ENCODE data around the gene ITPR1.

ITPR1 gene

GRCh38 chr3:4614070-4614469, 120.9 kb downstream of the ITPR1 start:
- Histone ChIP-seq H3K4me1 (ENCODE audit: insufficient read depth, low read length) (no peaks in the 10 kb centered on the region), H3K36me3 (ENCODE audit: insufficient read depth, low read length) (no peaks in the 10 kb centered on the region), H3K27me3 (ENCODE audit: control insufficient read depth in 1 of 2, insufficient read depth in 2 of 2, low read length in 2 of 2) (no peaks in the 10 kb centered on the region), H3K4me3 (ENCODE audit: low read depth in 1 of 2, low read length in 2 of 2) (no peak overlapping the region), H3K9ac (ENCODE audit: low read length) (no peak overlapping the region), H3K27ac (ENCODE audit: low read depth, low read length) (no peak overlapping the region), H3K9me3 (ENCODE audit: low read length) (no peaks in the 10 kb centered on the region)

- Histone ChIP-seq H3K36me3 (ENCODE audit: insufficient read depth, low read length) (no peaks in the 10 kb centered on the region), H3K9me3 (ENCODE audit: low read length) (no peaks in the 10 kb centered on the region), H3K9ac (ENCODE audit: low read length) (no peak overlapping the region), H3K4me3 (ENCODE audit: low read depth in 1 of 2, low read length in 2 of 2) (no peak overlapping the region), H3K27ac (ENCODE audit: low read depth, low read length) (no peak overlapping the region), H3K4me1 (ENCODE audit: insufficient read depth, low read length) (no peaks in the 10 kb centered on the region), H3K27me3 (ENCODE audit: control insufficient read depth in 1 of 2, insufficient read depth in 2 of 2, low read length in 2 of 2) (no peaks in the 10 kb centered on the region)
These were observed 121.8 kb downstream of the ITPR1 start for GRCh38 chr3:4614927-4615326.

DNA sequence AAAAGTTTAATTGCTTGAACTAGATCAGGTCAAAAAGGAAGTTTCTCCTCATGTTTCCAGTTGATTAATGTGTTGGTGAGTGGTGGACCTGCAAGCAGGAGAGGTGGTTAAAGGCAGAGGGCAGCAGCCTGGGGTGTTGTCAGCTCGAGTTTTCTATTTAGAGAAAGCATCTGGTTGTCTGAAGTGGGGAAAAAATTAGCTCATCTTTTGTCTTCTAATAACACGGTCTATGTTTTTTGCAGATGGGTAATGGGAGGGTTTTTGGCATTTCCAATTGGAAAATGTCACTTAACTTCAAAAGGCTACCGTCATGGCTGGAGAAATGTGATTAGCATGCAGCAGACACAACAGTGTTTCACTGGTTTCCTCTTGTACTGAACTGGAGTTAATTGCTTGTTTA, 122.6 kb downstream of the ITPR1 start:
- Histone ChIP-seq H3K27me3 (ENCODE audit: control insufficient read depth in 1 of 2, insufficient read depth in 2 of 2, low read length in 2 of 2) (no peaks in the 10 kb centered on the region), H3K4me3 (ENCODE audit: low read depth in 1 of 2, low read length in 2 of 2) (no peak overlapping the region), H3K27ac (ENCODE audit: low read depth, low read length) (no peak overlapping the region), H3K9me3 (ENCODE audit: low read length) (no peaks in the 10 kb centered on the region), H3K36me3 (ENCODE audit: insufficient read depth, low read length) (no peaks in the 10 kb centered on the region), H3K9ac (ENCODE audit: low read length) (no peak overlapping the region), H3K4me1 (ENCODE audit: insufficient read depth, low read length) (no peaks in the 10 kb centered on the region)

- Histone ChIP-seq H3K4me1 (ENCODE audit: insufficient read depth, low read length) (no peaks in the 10 kb centered on the region), H3K27me3 (ENCODE audit: control insufficient read depth in 1 of 2, insufficient read depth in 2 of 2, low read length in 2 of 2) (no peaks in the 10 kb centered on the region), H3K36me3 (ENCODE audit: insufficient read depth, low read length) (no peaks in the 10 kb centered on the region), H3K9ac (ENCODE audit: low read length) (no peak overlapping the region), H3K4me3 (ENCODE audit: low read depth in 1 of 2, low read length in 2 of 2) (no peak overlapping the region), H3K27ac (ENCODE audit: low read depth, low read length) (no peak overlapping the region), H3K9me3 (ENCODE audit: low read length) (no peaks in the 10 kb centered on the region)
These were observed 130.4 kb downstream of the ITPR1 start for GRCh38 chr3:4623421-4623999.

DNA sequence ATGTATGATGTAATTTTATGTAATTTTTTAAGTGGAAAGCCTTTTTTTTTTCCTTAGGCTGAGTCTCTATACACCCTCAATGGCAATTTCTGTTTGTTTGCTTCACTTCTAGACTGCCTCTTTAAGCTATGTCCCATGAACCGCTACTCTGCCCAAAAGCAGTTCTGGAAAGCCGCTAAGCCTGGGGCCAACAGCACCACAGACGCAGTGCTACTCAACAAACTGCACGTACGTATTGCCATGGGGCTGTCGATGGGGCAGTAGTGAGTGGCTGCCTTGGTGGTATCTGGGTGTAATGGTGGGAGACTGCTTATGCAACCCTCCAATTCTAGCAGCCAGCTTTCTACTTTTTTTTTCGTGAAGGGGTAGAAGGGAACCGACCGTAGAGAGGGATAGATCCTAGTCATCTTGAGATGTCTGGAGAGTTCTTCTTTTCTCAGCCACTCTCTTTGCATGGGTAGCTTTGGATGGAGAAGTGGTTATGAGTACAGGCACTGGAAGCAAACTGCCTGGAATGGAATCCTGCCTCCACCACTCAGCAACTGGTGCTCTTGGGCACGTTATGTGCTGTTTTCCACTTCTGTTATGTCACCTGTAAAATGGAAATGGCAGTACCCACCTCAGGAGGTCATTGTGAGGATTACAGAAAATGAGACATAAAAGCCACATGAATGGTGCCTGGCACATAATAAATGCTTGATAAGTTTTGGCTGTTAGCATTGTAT, 134.7 kb downstream of the ITPR1 start:
- H3K27ac ChIP-seq (ENCODE audit: low read depth, low read length) = no peak overlapping the region
- H3K27me3 ChIP-seq (ENCODE audit: control insufficient read depth in 1 of 2, insufficient read depth in 2 of 2, low read length in 2 of 2) = no peaks in the 10 kb centered on the region
- no peaks in the 10 kb centered on the region for H3K9me3 ChIP-seq (ENCODE audit: low read length)
- H3K9ac ChIP-seq (ENCODE audit: low read length) = no peak overlapping the region
- H3K4me3 ChIP-seq (ENCODE audit: low read depth in 1 of 2, low read length in 2 of 2) = no peak overlapping the region
- H3K36me3 ChIP-seq (ENCODE audit: insufficient read depth, low read length) = no peaks in the 10 kb centered on the region
- no peaks in the 10 kb centered on the region for H3K4me1 ChIP-seq (ENCODE audit: insufficient read depth, low read length)

DNA sequence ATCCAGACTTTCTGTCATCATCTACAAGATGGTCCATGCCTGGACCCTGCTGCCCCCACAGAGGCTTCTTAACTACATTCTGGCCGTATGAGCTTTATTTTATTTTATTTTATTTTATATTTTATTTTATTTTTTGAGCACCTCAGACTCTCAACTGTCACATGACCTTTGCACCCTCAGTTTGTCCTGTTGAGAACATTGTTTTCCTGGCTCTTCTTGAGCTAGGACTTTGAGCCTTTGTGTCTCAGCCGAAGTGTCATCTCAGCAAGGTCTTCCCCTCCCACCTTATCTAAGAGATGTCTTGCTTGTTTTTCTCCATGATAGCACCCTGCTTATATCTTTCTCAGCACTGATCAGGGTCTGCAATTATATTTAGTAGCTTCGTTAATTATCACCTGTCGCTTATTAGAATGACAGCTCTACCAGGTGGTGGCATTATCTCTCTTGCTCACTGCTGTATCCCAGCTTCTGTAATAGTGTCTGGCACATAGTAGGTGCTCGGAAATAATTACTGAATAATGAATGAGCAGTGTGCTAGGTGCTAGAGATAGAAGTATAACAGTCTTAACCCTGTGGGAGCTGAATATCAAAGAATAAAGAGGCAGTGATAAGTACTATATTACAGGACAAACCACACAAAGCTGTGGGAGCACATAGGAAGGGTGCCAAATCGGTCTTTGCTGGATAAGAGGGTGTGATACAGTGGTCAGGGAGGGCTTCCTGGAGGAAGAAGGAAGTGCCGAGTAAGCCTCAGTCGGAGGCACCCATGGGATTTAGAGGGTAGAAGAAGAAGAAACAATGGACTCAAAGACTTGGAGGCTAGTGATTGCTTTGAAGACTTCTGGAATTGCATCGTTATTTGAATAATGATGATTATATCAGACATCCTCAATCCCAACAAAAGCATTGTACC, 136.2 kb downstream of the ITPR1 start:
- Histone ChIP-seq H3K27me3 (ENCODE audit: control insufficient read depth in 1 of 2, insufficient read depth in 2 of 2, low read length in 2 of 2) (no peaks in the 10 kb centered on the region), H3K4me1 (ENCODE audit: insufficient read depth, low read length) (no peaks in the 10 kb centered on the region), H3K4me3 (ENCODE audit: low read depth in 1 of 2, low read length in 2 of 2) (no peak overlapping the region), H3K9me3 (ENCODE audit: low read length) (no peaks in the 10 kb centered on the region), H3K9ac (ENCODE audit: low read length) (no peak overlapping the region), H3K27ac (ENCODE audit: low read depth, low read length) (no peak overlapping the region), H3K36me3 (ENCODE audit: insufficient read depth, low read length) (no peaks in the 10 kb centered on the region)

- H3K4me3 ChIP-seq (ENCODE audit: low read depth in 1 of 2, low read length in 2 of 2) = no peak overlapping the region
- H3K4me1 ChIP-seq (ENCODE audit: insufficient read depth, low read length) = no peaks in the 10 kb centered on the region
- H3K36me3 ChIP-seq (ENCODE audit: insufficient read depth, low read length) = no peaks in the 10 kb centered on the region
- no peak overlapping the region for H3K9ac ChIP-seq (ENCODE audit: low read length)
- no peak overlapping the region for H3K27ac ChIP-seq (ENCODE audit: low read depth, low read length)
- H3K9me3 ChIP-seq (ENCODE audit: low read length) = no peaks in the 10 kb centered on the region
- no peaks in the 10 kb centered on the region for H3K27me3 ChIP-seq (ENCODE audit: control insufficient read depth in 1 of 2, insufficient read depth in 2 of 2, low read length in 2 of 2)
These were observed 140.2 kb downstream of the ITPR1 start for GRCh38 chr3:4633078-4634004.

DNA sequence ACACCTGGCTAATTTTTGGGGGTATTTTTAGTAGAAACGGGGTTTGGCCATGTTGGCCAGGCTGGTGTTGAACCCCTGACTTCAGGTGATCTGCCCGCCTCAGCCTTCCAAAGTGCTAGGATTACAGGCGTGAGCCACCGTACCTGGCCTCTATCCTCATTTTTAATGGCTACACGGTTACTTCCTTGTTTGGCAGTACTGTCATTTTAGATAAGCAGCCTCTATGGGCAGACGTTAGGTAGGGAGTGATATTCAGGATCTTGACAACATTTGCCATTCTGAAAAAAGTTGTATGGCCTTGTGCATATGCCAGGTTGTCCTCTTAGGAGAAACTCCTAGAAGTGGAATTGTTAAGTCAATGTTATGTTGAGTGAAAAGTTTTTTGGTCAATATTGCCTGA, 141.7 kb downstream of the ITPR1 start:
- no peaks in the 10 kb centered on the region for H3K4me1 ChIP-seq (ENCODE audit: insufficient read depth, low read length)
- H3K27me3 ChIP-seq (ENCODE audit: control insufficient read depth in 1 of 2, insufficient read depth in 2 of 2, low read length in 2 of 2) = no peaks in the 10 kb centered on the region
- no peak overlapping the region for H3K4me3 ChIP-seq (ENCODE audit: low read depth in 1 of 2, low read length in 2 of 2)
- H3K9ac ChIP-seq (ENCODE audit: low read length) = no peak overlapping the region
- no peaks in the 10 kb centered on the region for H3K36me3 ChIP-seq (ENCODE audit: insufficient read depth, low read length)
- H3K9me3 ChIP-seq (ENCODE audit: low read length) = no peaks in the 10 kb centered on the region
- H3K27ac ChIP-seq (ENCODE audit: low read depth, low read length) = no peak overlapping the region

DNA sequence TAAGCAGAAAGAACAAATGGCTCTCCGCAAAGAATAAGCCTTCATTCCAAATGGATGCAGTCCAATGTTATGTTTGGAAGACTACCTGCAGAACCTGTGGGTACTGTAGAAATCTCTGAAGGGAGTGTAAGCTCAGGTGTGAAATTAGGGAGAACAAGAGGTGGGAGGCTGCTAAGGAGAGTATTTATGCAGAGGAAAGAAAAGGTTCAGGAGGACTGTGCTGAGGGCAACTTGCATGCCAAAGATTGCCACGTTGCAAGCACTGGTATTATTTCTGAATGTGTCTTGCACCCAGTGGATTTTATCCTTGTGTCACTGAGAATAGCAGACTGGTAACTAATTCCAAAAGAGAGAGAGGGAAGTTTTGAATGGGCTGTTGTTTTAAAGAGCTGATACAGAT, 144.1 kb downstream of the ITPR1 start:
- H3K9me3 ChIP-seq (ENCODE audit: low read length) = no peaks in the 10 kb centered on the region
- H3K9ac ChIP-seq (ENCODE audit: low read length) = no peak overlapping the region
- H3K4me3 ChIP-seq (ENCODE audit: low read depth in 1 of 2, low read length in 2 of 2) = no peak overlapping the region
- no peak overlapping the region for H3K27ac ChIP-seq (ENCODE audit: low read depth, low read length)
- H3K4me1 ChIP-seq (ENCODE audit: insufficient read depth, low read length) = no peaks in the 10 kb centered on the region
- H3K36me3 ChIP-seq (ENCODE audit: insufficient read depth, low read length) = peaks cover 7% of the 10 kb centered on the region
- no peaks in the 10 kb centered on the region for H3K27me3 ChIP-seq (ENCODE audit: control insufficient read depth in 1 of 2, insufficient read depth in 2 of 2, low read length in 2 of 2)

GRCh38 chr3:4641863-4642563, 148.9 kb downstream of the ITPR1 start:
- Histone ChIP-seq H3K4me1 (ENCODE audit: insufficient read depth, low read length) (no peaks in the 10 kb centered on the region), H3K36me3 (ENCODE audit: insufficient read depth, low read length) (peaks cover 27% of the 10 kb centered on the region), H3K4me3 (ENCODE audit: low read depth in 1 of 2, low read length in 2 of 2) (no peak overlapping the region)

More at GRCh38 chr3:4641863-4642563, 148.9 kb downstream of the ITPR1 start:
- Histone ChIP-seq H3K9ac (ENCODE audit: low read length) (no peak overlapping the region), H3K9me3 (ENCODE audit: low read length) (no peaks in the 10 kb centered on the region), H3K27ac (ENCODE audit: low read depth, low read length) (no peak overlapping the region), H3K27me3 (ENCODE audit: control insufficient read depth in 1 of 2, insufficient read depth in 2 of 2, low read length in 2 of 2) (no peaks in the 10 kb centered on the region)
